ENCODE data around the gene MORC1. TPM values are rescaled to one million over a fixed set of nuclear protein-coding genes. Genes with fewer than 3 reads are reported as not detected.

Gene MORC1, protein sequence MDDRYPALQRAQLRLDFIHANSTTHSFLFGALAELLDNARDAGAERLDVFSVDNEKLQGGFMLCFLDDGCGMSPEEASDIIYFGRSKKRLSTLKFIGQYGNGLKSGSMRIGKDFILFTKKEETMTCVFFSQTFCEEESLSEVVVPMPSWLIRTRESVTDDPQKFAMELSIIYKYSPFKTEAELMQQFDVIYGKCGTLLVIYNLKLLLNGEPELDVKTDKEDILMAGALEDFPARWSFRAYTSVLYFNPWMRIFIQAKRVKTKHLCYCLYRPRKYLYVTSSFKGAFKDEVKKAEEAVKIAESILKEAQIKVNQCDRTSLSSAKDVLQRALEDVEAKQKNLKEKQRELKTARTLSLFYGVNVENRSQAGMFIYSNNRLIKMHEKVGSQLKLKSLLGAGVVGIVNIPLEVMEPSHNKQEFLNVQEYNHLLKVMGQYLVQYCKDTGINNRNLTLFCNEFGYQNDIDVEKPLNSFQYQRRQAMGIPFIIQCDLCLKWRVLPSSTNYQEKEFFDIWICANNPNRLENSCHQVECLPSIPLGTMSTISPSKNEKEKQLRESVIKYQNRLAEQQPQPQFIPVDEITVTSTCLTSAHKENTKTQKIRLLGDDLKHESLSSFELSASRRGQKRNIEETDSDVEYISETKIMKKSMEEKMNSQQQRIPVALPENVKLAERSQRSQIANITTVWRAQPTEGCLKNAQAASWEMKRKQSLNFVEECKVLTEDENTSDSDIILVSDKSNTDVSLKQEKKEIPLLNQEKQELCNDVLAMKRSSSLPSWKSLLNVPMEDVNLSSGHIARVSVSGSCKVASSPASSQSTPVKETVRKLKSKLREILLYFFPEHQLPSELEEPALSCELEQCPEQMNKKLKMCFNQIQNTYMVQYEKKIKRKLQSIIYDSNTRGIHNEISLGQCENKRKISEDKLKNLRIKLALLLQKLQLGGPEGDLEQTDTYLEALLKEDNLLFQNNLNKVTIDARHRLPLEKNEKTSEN
- total RNA-seq (2022), result not detected in 2 replicates
- Bru-seq, nascent RNA, result percentile 2 among the genes with signal in this experiment
- percentile 3 among the genes with signal in this experiment for BruChase-seq, experiment 1, labeled RNA remaining after a 2-hour chase
- percentile 3 among the genes with signal in this experiment for BruChase-seq, experiment 2, labeled RNA remaining after a 6-hour chase
- long read RNA-seq, result 0 reads

DNA sequence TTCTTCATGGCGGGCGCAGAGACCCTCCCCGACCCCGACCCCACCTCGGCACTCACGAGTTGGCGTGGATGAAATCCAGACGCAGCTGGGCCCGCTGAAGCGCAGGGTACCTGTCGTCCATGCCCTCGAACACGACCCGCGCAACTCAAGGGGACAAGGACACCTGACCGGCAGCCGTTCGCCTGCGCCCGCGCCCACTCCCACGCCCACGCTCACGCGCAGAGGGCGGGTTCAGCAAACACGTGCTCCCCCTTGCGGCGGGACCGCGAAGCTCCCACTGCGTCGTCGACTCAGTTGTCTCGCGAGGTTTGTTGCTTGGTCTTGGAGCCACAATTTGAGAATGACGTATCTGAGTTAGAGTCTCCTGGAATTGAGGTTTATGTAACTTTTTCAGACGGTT lies at the start of gene MORC1:
MORC1 (minus strand) TSS at position 196 of the 400 bp plus-strand sequence; CDS start at position 121, 75 bp downstream.
- Mint-ChIP-seq H3K27me3 (ENCODE audit: insufficient read depth, unreplicated experiment) (no peaks in the 10 kb centered on the region), H3K4me3 (ENCODE audit: unreplicated experiment) (no peak within 1 kb of the TSS), H3K9me3 (ENCODE audit: unreplicated experiment) (peaks cover 16% of the 10 kb centered on the region), H3K36me3 (ENCODE audit: insufficient read depth, unreplicated experiment) (peaks cover 11% of the 10 kb centered on the region), H3K4me1 (ENCODE audit: low read depth, unreplicated experiment) (peaks cover 7% of the 10 kb centered on the region), H3K27ac (ENCODE audit: unreplicated experiment) (no peak within 1 kb of the TSS)
- DNase-seq, result no peak
- Histone ChIP-seq H3K4me3 (ENCODE audit: low read depth, low read length) (no peak within 1 kb of the TSS), H3K27me3 (replicated peaks; ENCODE audit: control insufficient read depth, insufficient read depth, low read length) (no peaks in the 10 kb centered on the region), H3K4me1 (no peaks in the 10 kb centered on the region), H3K9me3 (no peaks in the 10 kb centered on the region), H3K36me3 (ENCODE audit: control insufficient read depth, insufficient read depth, low read length) (no peaks in the 10 kb centered on the region)
- intact Hi-C loops (cut with micrococcal nuclease; ENCODE audit: unreplicated experiment), result no loop called here
- no TSS peak for BruUV-seq (replicated peaks)
- CTCF ChIA-PET, result interaction anchor here (0.6 kb wide), 1 partner anchor 93 kb away, joined by 6 read pairs; no protein-coding TSS in a partner anchor
- TF ChIP-seq, protein P1, sequence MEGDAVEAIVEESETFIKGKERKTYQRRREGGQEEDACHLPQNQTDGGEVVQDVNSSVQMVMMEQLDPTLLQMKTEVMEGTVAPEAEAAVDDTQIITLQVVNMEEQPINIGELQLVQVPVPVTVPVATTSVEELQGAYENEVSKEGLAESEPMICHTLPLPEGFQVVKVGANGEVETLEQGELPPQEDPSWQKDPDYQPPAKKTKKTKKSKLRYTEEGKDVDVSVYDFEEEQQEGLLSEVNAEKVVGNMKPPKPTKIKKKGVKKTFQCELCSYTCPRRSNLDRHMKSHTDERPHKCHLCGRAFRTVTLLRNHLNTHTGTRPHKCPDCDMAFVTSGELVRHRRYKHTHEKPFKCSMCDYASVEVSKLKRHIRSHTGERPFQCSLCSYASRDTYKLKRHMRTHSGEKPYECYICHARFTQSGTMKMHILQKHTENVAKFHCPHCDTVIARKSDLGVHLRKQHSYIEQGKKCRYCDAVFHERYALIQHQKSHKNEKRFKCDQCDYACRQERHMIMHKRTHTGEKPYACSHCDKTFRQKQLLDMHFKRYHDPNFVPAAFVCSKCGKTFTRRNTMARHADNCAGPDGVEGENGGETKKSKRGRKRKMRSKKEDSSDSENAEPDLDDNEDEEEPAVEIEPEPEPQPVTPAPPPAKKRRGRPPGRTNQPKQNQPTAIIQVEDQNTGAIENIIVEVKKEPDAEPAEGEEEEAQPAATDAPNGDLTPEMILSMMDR (IDR thresholded peaks at IDR 0.05; ENCODE audit: insufficient read depth in 1 of 2, low read depth in 1 of 2, low read length in 1 of 2, severe bottlenecking in 1 of 2, unreplicated experiment in 1 of 2), result no peak
- POLR2A ChIA-PET, result no interaction called here

DNA sequence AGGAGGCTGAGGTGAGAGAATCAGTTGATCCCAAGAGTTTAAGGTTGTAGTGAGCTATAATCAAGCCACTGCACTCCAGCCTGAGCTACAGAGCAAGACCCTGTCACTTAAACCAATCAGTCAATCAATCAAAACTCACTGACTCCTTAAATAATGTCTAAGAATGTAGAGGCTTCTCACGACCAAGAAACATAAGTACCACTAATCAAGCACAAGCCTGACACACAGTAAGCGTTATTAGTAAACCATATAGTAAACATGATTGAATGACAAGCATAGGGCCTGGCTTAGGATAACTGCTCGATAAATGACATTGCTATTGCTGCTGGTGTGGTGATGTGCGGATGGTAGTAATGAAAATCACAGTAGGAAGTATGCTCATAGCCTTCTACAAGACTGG lies 48.0 kb upstream of the MORC1 start:
- ChIA-PET CTCF (no interaction called here), POLR2A (no interaction called here)
- TF ChIP-seq, protein P1 (IDR thresholded peaks at IDR 0.05; ENCODE audit: insufficient read depth in 1 of 2, low read depth in 1 of 2, low read length in 1 of 2, severe bottlenecking in 1 of 2, unreplicated experiment in 1 of 2), result no peak
- Mint-ChIP-seq H3K9me3 (ENCODE audit: unreplicated experiment) (no peaks in the 10 kb centered on the region), H3K4me1 (ENCODE audit: low read depth, unreplicated experiment) (no peaks in the 10 kb centered on the region), H3K4me3 (ENCODE audit: unreplicated experiment) (no peak overlapping the region), H3K36me3 (ENCODE audit: insufficient read depth, unreplicated experiment) (no peaks in the 10 kb centered on the region), H3K27me3 (ENCODE audit: insufficient read depth, unreplicated experiment) (no peaks in the 10 kb centered on the region), H3K27ac (ENCODE audit: unreplicated experiment) (no peak overlapping the region)
- Histone ChIP-seq H3K4me3 (ENCODE audit: low read depth, low read length) (no peak overlapping the region), H3K4me1 (peaks cover 13% of the 10 kb centered on the region), H3K9me3 (no peaks in the 10 kb centered on the region), H3K27me3 (replicated peaks; ENCODE audit: control insufficient read depth, insufficient read depth, low read length) (no peaks in the 10 kb centered on the region), H3K36me3 (ENCODE audit: control insufficient read depth, insufficient read depth, low read length) (no peaks in the 10 kb centered on the region)
- no peak for DNase-seq
- BruUV-seq (replicated peaks), result no TSS peak
- intact Hi-C loops (cut with micrococcal nuclease; ENCODE audit: unreplicated experiment), result no loop called here
